ENCODE results near the gene CNOT6L.

DNA sequence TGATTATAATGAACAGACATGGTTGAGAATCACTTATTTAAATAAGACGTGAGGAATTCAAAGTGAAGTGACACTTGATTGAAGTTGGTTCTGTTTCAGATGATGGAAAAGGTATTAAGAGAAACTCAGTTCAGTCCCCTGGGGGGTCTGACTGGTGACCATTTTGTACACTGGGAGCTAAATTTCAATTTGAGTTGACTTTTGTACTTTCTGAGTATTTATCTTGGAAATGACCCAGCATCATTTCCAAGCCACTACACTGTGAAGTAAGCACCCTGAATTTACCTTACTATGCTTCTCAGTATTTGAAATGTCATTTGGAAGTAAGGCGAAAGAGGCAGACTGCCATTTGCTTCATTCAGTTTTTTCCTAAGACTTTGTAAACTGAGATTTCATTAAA is 73.4 kb downstream of the CNOT6L start:
- TF ChIP-seq, protein P1, sequence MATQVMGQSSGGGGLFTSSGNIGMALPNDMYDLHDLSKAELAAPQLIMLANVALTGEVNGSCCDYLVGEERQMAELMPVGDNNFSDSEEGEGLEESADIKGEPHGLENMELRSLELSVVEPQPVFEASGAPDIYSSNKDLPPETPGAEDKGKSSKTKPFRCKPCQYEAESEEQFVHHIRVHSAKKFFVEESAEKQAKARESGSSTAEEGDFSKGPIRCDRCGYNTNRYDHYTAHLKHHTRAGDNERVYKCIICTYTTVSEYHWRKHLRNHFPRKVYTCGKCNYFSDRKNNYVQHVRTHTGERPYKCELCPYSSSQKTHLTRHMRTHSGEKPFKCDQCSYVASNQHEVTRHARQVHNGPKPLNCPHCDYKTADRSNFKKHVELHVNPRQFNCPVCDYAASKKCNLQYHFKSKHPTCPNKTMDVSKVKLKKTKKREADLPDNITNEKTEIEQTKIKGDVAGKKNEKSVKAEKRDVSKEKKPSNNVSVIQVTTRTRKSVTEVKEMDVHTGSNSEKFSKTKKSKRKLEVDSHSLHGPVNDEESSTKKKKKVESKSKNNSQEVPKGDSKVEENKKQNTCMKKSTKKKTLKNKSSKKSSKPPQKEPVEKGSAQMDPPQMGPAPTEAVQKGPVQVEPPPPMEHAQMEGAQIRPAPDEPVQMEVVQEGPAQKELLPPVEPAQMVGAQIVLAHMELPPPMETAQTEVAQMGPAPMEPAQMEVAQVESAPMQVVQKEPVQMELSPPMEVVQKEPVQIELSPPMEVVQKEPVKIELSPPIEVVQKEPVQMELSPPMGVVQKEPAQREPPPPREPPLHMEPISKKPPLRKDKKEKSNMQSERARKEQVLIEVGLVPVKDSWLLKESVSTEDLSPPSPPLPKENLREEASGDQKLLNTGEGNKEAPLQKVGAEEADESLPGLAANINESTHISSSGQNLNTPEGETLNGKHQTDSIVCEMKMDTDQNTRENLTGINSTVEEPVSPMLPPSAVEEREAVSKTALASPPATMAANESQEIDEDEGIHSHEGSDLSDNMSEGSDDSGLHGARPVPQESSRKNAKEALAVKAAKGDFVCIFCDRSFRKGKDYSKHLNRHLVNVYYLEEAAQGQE (IDR thresholded peaks at IDR 0.05; ENCODE audit: low read depth, low read length), result no peak
- no peak for TF ChIP-seq TAF1 (IDR thresholded peaks at IDR 0.05; ENCODE audit: borderline replicate concordance, low read depth, low read length)
- TF ChIP-seq, protein P2, sequence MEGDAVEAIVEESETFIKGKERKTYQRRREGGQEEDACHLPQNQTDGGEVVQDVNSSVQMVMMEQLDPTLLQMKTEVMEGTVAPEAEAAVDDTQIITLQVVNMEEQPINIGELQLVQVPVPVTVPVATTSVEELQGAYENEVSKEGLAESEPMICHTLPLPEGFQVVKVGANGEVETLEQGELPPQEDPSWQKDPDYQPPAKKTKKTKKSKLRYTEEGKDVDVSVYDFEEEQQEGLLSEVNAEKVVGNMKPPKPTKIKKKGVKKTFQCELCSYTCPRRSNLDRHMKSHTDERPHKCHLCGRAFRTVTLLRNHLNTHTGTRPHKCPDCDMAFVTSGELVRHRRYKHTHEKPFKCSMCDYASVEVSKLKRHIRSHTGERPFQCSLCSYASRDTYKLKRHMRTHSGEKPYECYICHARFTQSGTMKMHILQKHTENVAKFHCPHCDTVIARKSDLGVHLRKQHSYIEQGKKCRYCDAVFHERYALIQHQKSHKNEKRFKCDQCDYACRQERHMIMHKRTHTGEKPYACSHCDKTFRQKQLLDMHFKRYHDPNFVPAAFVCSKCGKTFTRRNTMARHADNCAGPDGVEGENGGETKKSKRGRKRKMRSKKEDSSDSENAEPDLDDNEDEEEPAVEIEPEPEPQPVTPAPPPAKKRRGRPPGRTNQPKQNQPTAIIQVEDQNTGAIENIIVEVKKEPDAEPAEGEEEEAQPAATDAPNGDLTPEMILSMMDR (IDR thresholded peaks at IDR 0.05), result no peak
- TF ChIP-seq POLR2AphosphoS5 (IDR thresholded peaks at IDR 0.05; ENCODE audit: low read depth, low read length), result no peak
- TF ChIP-seq, protein P3, sequence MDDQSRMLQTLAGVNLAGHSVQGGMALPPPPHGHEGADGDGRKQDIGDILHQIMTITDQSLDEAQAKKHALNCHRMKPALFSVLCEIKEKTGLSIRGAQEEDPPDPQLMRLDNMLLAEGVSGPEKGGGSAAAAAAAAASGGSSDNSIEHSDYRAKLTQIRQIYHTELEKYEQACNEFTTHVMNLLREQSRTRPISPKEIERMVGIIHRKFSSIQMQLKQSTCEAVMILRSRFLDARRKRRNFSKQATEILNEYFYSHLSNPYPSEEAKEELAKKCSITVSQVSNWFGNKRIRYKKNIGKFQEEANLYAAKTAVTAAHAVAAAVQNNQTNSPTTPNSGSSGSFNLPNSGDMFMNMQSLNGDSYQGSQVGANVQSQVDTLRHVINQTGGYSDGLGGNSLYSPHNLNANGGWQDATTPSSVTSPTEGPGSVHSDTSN (IDR thresholded peaks at IDR 0.05), result no peak
- TF ChIP-seq NFIC (IDR thresholded peaks at IDR 0.05; ENCODE audit: borderline replicate concordance), result no peak
- TF ChIP-seq RXRA (IDR thresholded peaks at IDR 0.05; ENCODE audit: borderline replicate concordance, low read depth), result no peak
